OCI-LY1 (cell line): ENCODE results near the gene NPAS1.

Source experiments
- H2AFZ ChIP-seq: fragments of 200-600 bp; sonication (generic), shearing (Covaris generic); 2 replicates; pipeline ENCODE4 v1.6.0; 2014; ENCODE audit warnings: antibody characterized with exemption, mild to moderate bottlenecking, low read length
- H3F3A ChIP-seq: fragments of 200-600 bp; sonication (generic), shearing (Covaris generic); 2 replicates; pipeline ENCODE4 v1.6.0; 2014; ENCODE audit warnings: mild to moderate bottlenecking, antibody characterized with exemption, low read length, moderate library complexity; ENCODE audit not compliant: insufficient read depth
- H3K27ac ChIP-seq: fragments of 200-600 bp; sonication (generic); 2 replicates; pipeline ENCODE4 v1.5.1; 2014; ENCODE audit warnings: low read length, mixed run types, mild to moderate bottlenecking, low read depth; ENCODE audit not compliant: poor library complexity, severe bottlenecking
- H3K27me3 ChIP-seq: fragments of 200-600 bp; sonication (generic); 2 replicates; pipeline ENCODE4 v1.6.0; 2014; ENCODE audit warnings: antibody characterized with exemption, mild to moderate bottlenecking, low read length, moderate library complexity; ENCODE audit not compliant: insufficient read depth
- H3K36me3 ChIP-seq: fragments of 200-600 bp; sonication (generic); 2 replicates; pipeline ENCODE4 v1.6.1; 2014; ENCODE audit warnings: mild to moderate bottlenecking, antibody characterized with exemption, low read length, moderate library complexity, mixed read lengths; ENCODE audit not compliant: insufficient read depth
- H3K4me1 ChIP-seq: fragments of 200-600 bp; sonication (generic); 2 replicates; pipeline ENCODE4 v1.5.1; 2014; ENCODE audit warnings: mild to moderate bottlenecking, low read length, moderate library complexity; ENCODE audit not compliant: insufficient read depth, severe bottlenecking
- H3K4me2 ChIP-seq: fragments of 200-600 bp; sonication (generic), shearing (Covaris generic); 2 replicates; pipeline ENCODE4 v1.6.1; 2014; ENCODE audit warnings: low read length
- H3K4me3 ChIP-seq: fragments of 200-600 bp; sonication (generic); 2 replicates; pipeline ENCODE4 v1.5.1; 2014; ENCODE audit warnings: low read length, low read depth, mild to moderate bottlenecking, mixed read lengths; ENCODE audit not compliant: poor library complexity, severe bottlenecking
- H3K79me2 ChIP-seq: fragments of 200-600 bp; shearing (Covaris generic); 2 replicates; pipeline ENCODE4 v1.6.1; 2016; ENCODE audit warnings: mixed run types, low read length, mixed read lengths; ENCODE audit not compliant: insufficient read depth
- H3K9ac ChIP-seq: fragments of 200-600 bp; sonication (generic), shearing (Covaris generic); 2 replicates; pipeline ENCODE4 v1.6.1; 2014; ENCODE audit warnings: mild to moderate bottlenecking, low read length, mixed read lengths
- H3K9me2 ChIP-seq: fragments of 200-600 bp; sonication (generic), shearing (Covaris generic); 2 replicates; pipeline ENCODE4 v1.6.1; 2014; ENCODE audit warnings: low read depth, mild to moderate bottlenecking, low read length, mixed read lengths
- H3K9me3 ChIP-seq: fragments of 200-600 bp; shearing (Covaris generic); 2 replicates; pipeline ENCODE4 v1.6.1; 2014; ENCODE audit warnings: low read length, mixed read lengths
- H4K20me1 ChIP-seq: fragments of 200-600 bp; sonication (generic), shearing (Covaris generic); 2 replicates; pipeline ENCODE4 v1.6.0; 2016; ENCODE audit warnings: mild to moderate bottlenecking, low read length; ENCODE audit not compliant: insufficient read depth
- CTCF ChIP-seq: fragments of 200-600 bp; sonication (generic), shearing (Covaris generic); IDR thresholded peaks from 2 replicates; pipeline ENCODE4 v1.5.1; 2017; ENCODE audit warnings: mild to moderate bottlenecking, antibody characterized with exemption, low read length, moderate library complexity, mixed read lengths
- EZH2 ChIP-seq: fragments of 200-600 bp; sonication (generic), shearing (Covaris generic); IDR thresholded peaks from 2 replicates; pipeline ENCODE4 v1.8.0; 2017; ENCODE audit warnings: borderline replicate concordance, mixed run types, mild to moderate bottlenecking, antibody characterized with exemption, low read length, moderate library complexity, mixed read lengths

The NPAS1 gene

DNA sequence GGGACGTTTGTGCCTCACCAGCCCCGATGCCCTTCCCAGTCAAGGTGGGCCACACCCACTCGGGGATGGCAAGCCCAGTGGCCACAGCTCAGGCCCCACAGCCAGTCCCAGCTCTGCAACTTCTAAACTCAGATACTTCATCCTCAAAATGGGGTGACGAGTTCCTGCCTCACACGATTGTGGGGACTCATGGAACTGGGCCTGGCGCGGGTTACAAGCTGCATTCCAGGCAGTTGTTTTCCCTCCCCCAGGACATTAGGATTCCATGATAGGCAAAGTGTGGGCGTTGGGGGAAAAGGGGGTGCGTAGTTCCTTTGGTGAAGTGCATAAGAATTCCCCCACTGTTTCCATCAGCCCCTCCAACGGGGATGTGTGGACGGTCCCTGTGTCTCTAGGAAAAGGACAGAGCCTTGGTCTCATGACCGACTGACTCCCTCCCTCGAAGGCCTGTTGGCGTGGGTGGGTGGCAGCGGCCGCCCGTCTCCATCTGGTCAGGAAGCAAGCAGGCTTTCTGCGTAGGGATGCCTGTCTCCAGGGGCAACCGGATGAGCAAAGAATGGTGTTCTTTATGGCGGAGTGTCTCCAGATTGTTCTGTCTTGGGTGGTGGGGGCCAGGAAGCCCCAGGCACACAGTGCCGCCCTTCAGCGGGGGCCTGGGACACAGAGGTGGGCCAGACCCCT, 21.1 kb upstream of the NPAS1 start:
- Histone ChIP-seq H3K36me3 (peaks cover 44% of the 10 kb centered on the region), H3K4me2 (no peak overlapping the region), H2AFZ (no peak overlapping the region), H3K9me3 (no peaks in the 10 kb centered on the region), H3K27ac (no peak overlapping the region), H3K4me3 (no peak overlapping the region), H3K9ac (no peak overlapping the region), H3K4me1 (no peaks in the 10 kb centered on the region), H3K9me2 (no peaks in the 10 kb centered on the region), H4K20me1 (no peaks in the 10 kb centered on the region), H3K79me2 (no peaks in the 10 kb centered on the region), H3K27me3 (no peaks in the 10 kb centered on the region), H3F3A (no peaks in the 10 kb centered on the region)
- no peak for TF ChIP-seq EZH2
- no peak for TF ChIP-seq CTCF

GRCh38 chr19:46999377-46999776, 20.3 kb upstream of the NPAS1 start:
- H3K27ac ChIP-seq: no peak overlapping the region
- no peak for TF ChIP-seq EZH2
- no peak overlapping the region for H3K4me2 ChIP-seq

DNA sequence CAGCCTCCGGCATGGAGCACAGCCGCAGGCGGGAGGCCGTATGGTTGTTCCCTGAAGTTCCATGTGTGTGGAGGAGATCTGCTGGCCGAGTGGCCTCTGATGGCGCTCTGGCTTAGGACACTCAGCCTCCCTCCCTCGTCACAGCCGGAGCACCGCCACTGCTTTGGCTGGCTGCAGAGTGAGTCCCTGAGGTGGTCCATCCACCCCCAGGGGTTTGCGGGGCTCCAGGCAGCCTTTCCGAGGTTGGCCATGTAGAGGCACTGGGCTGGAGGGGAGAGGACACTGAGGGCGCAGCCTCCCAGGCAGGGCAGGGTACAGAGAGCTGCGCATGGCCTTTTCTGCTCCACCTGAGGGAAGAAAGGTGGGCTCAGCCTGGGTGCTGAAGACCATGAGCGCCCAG, 19.8 kb upstream of the NPAS1 start:
- no peaks in the 10 kb centered on the region for H4K20me1 ChIP-seq
- TF ChIP-seq EZH2: no peak
- peaks cover 32% of the 10 kb centered on the region for H3K36me3 ChIP-seq
- no peak overlapping the region for H3K27ac ChIP-seq
- H3K9ac ChIP-seq: no peak overlapping the region
- H3K9me3 ChIP-seq: no peaks in the 10 kb centered on the region
- H3K27me3 ChIP-seq: no peaks in the 10 kb centered on the region
- H3K79me2 ChIP-seq: no peaks in the 10 kb centered on the region
- H3K4me2 ChIP-seq: no peak overlapping the region
- no peaks in the 10 kb centered on the region for H3K9me2 ChIP-seq
- H3K4me1 ChIP-seq: no peaks in the 10 kb centered on the region
- no peak overlapping the region for H2AFZ ChIP-seq
- no peaks in the 10 kb centered on the region for H3F3A ChIP-seq
- no peak overlapping the region for H3K4me3 ChIP-seq

More at GRCh38 chr19:46999377-46999776, 20.3 kb upstream of the NPAS1 start:
- no peaks in the 10 kb centered on the region for H3F3A ChIP-seq
- no peaks in the 10 kb centered on the region for H3K79me2 ChIP-seq
- peaks cover 37% of the 10 kb centered on the region for H3K36me3 ChIP-seq
- H4K20me1 ChIP-seq: no peaks in the 10 kb centered on the region
- H3K27me3 ChIP-seq: no peaks in the 10 kb centered on the region
- H3K4me3 ChIP-seq: no peak overlapping the region
- no peak overlapping the region for H2AFZ ChIP-seq
- H3K9ac ChIP-seq: no peak overlapping the region
- H3K4me1 ChIP-seq: no peaks in the 10 kb centered on the region
- no peaks in the 10 kb centered on the region for H3K9me2 ChIP-seq
- H3K9me3 ChIP-seq: no peaks in the 10 kb centered on the region

DNA sequence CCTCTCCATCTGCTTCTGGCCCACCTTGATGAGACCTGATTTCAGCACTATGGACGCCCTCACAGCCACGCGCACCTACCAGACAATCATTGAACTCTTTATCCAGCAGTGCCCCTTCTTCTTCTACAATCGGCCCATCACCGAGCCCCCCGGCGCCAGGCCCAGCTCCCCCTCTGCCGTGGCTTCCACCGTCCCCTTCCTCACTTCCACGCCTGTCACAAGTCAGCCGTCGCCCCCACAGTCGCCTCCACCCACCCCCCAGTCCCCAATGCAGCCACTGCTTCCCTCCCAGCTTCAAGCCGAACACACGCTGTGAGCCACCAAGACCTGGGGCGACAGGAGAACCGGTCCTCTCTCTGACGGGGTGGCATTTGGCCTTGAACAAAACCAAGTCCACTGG, 19.3 kb upstream of the NPAS1 start:
- no peak for TF ChIP-seq EZH2
- TF ChIP-seq CTCF: no peak
- Histone ChIP-seq H4K20me1 (no peaks in the 10 kb centered on the region), H3K36me3 (peaks cover 31% of the 10 kb centered on the region)

More for the DNA sequence above, 19.3 kb upstream of the NPAS1 start:
- no peaks in the 10 kb centered on the region for H3K9me3 ChIP-seq
- H3K4me2 ChIP-seq: no peak overlapping the region
- no peaks in the 10 kb centered on the region for H3K9me2 ChIP-seq
- no peak overlapping the region for H3K27ac ChIP-seq
- H2AFZ ChIP-seq: no peak overlapping the region
- H3K27me3 ChIP-seq: no peaks in the 10 kb centered on the region
- H3K4me3 ChIP-seq: no peak overlapping the region
- H3K9ac ChIP-seq: no peak overlapping the region
- no peaks in the 10 kb centered on the region for H3K4me1 ChIP-seq
- H3K79me2 ChIP-seq: no peaks in the 10 kb centered on the region
- H3F3A ChIP-seq: no peaks in the 10 kb centered on the region
